C4-2B (cell line): Measurements from ENCODE around the gene SFMBT1.
"Not testable (repeated sequence)": the region's sequence is repeated elsewhere in the genome, so short reads cannot be mapped to it uniquely, and the experiment has no call there.

Experiments used
- H3K27ac ChIP-seq: fragments of 450-650 bp; 2 replicates; pipeline ENCODE4 v1.5.1; 2017
- ZFX ChIP-seq: fragments of 450-650 bp; IDR thresholded peaks from 2 replicates; pipeline ENCODE4 v1.6.1; 2017
- TF ChIP-seq, protein P1 (sequence below): fragments of 450-650 bp; conservative IDR thresholded peaks from 2 replicates; pipeline ENCODE4 v1.5.1; 2017; ENCODE audit warnings: mild to moderate bottlenecking

SFMBT1 gene

DNA sequence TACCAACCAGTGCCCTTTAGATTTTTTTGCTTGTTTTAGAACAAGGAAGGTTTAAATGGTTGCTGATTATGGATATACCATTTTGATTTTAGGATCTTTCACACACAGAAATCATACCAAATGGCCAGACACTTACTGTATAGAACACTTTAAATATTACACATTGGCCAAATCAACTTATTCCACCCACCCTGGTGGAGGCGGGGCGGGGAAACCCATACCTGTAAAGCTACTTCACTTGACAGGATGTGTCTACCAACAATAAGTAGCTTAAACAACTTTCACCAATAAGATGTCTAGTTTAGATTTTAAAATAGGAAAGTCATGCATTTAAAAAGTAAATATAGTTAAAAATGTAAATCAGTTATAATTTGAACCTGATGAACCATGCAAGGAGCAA, 17.0 kb upstream of the SFMBT1 start:
- no peak overlapping the region for H3K27ac ChIP-seq
- TF ChIP-seq, protein P1, sequence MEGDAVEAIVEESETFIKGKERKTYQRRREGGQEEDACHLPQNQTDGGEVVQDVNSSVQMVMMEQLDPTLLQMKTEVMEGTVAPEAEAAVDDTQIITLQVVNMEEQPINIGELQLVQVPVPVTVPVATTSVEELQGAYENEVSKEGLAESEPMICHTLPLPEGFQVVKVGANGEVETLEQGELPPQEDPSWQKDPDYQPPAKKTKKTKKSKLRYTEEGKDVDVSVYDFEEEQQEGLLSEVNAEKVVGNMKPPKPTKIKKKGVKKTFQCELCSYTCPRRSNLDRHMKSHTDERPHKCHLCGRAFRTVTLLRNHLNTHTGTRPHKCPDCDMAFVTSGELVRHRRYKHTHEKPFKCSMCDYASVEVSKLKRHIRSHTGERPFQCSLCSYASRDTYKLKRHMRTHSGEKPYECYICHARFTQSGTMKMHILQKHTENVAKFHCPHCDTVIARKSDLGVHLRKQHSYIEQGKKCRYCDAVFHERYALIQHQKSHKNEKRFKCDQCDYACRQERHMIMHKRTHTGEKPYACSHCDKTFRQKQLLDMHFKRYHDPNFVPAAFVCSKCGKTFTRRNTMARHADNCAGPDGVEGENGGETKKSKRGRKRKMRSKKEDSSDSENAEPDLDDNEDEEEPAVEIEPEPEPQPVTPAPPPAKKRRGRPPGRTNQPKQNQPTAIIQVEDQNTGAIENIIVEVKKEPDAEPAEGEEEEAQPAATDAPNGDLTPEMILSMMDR = no peak
- TF ChIP-seq ZFX = no peak

DNA sequence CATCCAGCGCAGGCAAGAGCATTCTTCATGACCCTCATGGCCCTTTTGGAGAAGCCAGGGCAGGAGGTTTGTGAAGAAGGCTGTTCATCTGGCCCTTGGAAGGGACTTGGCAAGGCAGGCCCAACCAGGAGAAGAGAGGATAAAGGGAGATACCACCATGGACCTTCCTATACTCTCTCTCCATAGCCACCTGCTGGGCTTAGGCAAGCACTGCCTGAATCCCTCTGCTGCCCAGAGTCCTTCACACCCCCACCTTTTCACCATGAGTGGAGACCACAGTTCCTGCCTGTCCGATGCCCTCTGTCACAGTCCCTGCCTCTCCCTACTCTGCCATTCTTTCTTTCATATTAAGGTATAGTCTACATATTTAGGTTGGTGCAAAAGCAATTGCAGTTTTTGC, 10.6 kb upstream of the SFMBT1 start:
- TF ChIP-seq ZFX = no peak
- TF ChIP-seq, protein P1 = no peak
- H3K27ac ChIP-seq = no peak overlapping the region

DNA sequence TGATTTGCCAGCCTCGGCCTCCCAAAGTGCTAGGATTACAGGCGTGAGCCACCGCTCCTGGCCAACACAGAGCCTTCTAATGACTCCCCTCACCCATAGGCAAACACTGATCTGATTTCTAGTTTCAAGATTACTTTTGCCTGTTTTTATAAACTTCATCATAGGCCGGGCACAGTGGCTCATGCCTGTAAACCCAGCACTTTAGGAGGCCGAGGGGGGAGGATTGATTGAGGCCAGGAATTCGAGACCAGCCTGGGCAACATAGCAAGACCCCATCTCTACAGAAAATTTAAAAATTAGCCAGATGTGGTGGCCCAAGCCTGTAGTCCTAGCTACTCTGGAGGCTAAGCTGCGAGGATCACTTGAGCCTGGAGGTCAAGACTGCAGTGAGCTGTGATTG, 8.4 kb upstream of the SFMBT1 start:
- not testable (repeated sequence) for H3K27ac ChIP-seq

DNA sequence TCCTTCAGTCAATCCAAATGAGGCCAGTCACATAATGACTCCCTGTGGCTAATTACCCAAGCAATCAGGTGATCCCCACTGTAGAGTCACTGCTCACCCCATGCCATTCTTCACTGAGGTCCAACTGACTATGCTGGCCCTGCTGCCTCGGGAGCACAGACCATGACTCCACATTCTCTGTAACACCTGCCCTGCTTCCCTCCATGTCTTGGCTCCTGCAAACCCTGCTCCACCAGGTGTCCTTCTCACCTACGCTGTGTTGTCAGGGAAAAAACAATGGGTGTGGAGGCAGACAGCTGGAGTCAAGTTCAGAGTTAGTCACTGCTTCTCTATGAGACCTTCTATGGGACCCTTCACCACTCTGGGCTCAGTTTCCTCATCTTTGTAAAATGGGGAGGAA, 6.1 kb upstream of the SFMBT1 start:
- TF ChIP-seq, protein P1 = no peak
- no peak for TF ChIP-seq ZFX
- no peak overlapping the region for H3K27ac ChIP-seq

DNA sequence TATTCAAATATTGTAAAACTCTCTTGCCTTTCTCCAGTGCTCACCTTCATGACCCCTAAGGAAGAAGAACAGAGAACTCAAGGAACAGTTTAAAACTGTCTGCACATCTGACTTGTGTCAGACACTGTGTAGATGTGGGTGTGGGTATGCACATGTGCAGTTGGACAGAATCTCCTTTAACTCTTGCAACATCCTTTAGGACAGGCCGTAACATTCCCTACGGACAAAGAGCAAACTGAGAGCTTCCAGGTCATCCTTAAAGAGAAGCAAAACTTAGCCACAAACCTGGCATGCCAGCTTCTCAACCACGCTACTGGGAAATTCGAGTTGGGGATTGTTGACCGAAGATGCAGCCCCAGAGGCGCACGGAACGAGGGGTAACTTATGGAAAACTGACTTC, 4.1 kb upstream of the SFMBT1 start:
- no peak overlapping the region for H3K27ac ChIP-seq
- no peak for TF ChIP-seq ZFX
- TF ChIP-seq, protein P1 = no peak

DNA sequence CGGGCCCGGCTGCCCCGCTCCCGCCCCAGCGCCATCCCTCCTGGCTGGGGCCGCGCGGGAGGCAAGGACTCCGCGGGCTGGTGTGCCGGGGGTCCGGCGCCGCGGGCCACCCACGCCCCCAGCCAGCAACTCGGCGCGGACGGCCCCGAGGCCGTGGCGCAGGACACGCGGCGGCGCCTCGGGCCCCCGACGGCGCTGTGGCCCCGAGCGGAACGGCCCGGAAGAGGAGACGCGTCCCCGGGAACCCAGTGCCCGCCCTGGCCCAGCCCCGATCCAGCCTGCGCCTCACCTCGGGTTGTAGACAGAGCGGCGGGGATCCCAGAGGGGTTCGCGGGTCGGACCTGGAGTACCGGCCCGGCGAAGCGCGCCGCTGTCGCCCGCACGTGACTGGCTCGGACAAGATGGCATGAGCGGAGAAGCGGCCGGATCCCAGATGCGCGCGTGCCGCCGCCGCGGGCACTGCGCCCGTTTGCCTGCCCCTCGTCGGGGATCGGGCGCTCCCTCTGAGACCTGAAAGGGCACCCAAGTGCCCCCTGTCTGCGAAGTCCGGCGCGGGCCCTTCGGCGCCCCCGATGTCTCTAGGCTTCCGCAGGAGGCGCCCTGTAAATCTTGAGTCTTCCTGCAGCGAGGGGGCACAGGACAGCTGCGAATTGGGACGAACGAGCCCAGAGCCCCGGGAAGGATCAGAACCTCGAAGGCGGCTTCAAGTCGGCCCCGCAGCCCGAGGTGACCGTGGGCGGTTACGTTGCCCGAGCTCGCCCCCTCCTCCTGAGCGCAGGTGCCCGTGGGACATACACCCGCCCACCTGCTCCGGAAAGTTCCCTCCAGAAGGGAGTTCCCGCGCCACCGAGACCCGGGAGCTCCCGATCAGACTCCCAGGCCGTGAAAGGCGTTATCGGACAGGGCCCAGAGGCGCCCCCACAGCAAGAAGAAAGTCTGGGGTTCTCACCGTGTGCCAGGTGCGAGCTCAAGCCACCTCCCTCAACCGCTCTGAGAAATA, 598 bp upstream of the SFMBT1 start:
- peak overlapping the region; percentile 95 for H3K27ac ChIP-seq
- TF ChIP-seq, protein P1 = peak; percentile 35
- peak; percentile 73 for TF ChIP-seq ZFX

DNA sequence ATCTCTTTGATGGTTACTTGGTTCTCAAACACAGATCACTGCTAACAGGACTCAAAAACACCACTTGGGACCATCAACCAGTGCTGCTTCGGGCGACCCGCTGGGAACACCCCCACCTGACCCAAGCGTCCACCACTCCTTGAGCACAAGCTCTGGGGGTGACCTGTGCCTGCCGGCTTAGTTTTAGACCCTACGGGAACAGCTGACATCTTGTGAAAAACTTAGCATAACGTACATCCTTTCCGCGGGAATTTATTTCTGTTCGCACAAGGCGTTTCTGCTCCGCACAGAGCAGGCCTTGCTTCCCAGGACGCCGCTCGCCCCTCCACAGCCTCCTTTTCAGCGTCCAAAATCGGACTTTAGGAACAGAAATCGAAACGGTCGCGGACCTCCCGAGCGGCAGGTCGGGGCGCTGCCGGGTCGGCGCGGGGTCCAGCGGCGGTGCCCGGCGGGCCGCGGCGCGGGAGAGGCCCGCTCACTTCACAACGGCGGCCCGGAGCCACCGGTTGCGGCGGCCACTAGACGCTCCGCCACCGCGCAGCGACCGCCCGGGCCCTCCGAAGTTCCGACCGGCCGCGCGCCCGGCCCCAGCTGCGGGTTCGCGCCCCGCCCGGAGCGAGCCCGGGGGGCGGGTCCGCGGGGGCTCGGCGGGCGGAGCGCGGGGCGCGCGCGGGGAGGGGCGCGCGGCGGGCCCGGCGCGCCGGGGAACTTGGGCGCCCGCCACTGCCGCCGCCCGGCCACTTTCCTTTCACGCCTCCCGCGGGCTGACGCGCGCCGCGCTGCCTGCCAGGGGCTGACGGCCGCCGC, 959 bp downstream of the SFMBT1 start:
- peak; percentile 36; the same call in 1 of the 2 replicates for TF ChIP-seq ZFX
- TF ChIP-seq, protein P1 = no peak
- peak overlapping the region; percentile 95 for H3K27ac ChIP-seq
